GM12878 (cell line): ENCODE results near the gene FADS1. TPM values are rescaled to one million over a fixed set of nuclear protein-coding genes. Genes with fewer than 3 reads are reported as not detected.

Experiments used
- IKZF1 ChIP-seq: fragments of 450-650 bp; conservative IDR thresholded peaks from 2 replicates; pipeline ENCODE4 v1.6.1; 2017; ENCODE audit warnings: antibody characterized with exemption, mild to moderate bottlenecking
- JUNB ChIP-seq: IDR thresholded peaks from 2 replicates; pipeline ENCODE4 v1.6.1; 2016; ENCODE audit warnings: antibody characterized with exemption, mild to moderate bottlenecking
- KAT2A ChIP-seq: conservative IDR thresholded peaks from 2 replicates; pipeline ENCODE4 v1.6.1; 2011; ENCODE audit warnings: low read depth, low read length; ENCODE audit not compliant: control insufficient read depth
- MEF2B ChIP-seq: fragments of 450-650 bp; IDR thresholded peaks from 2 replicates; pipeline ENCODE4 v1.6.1; 2018; ENCODE audit warnings: mild to moderate bottlenecking, moderate library complexity; ENCODE audit not compliant: partially characterized antibody, poor library complexity, severe bottlenecking
- MTA2 ChIP-seq: fragments of 450-650 bp; IDR thresholded peaks from 2 replicates; pipeline ENCODE4 v1.6.1; 2016; ENCODE audit warnings: low read depth, mild to moderate bottlenecking, moderate library complexity
- MTA3 ChIP-seq: IDR thresholded peaks from 2 replicates; pipeline ENCODE4 v1.6.1; 2012; ENCODE audit warnings: low read length, inconsistent platforms, borderline replicate concordance
- MXI1 ChIP-seq: fragments of 150-350 bp; IDR thresholded peaks from 2 replicates; pipeline ENCODE4 v1.6.1; 2011; ENCODE audit warnings: low read depth, mild to moderate bottlenecking, inconsistent platforms, low read length, improper control_type of control experiment
- NFYA ChIP-seq: IDR thresholded peaks from 2 replicates; pipeline ENCODE4 v1.6.1; 2011; ENCODE audit warnings: low read depth, mild to moderate bottlenecking, low read length, improper control_type of control experiment, borderline replicate concordance
- NR2C1 ChIP-seq: fragments of 450-650 bp; IDR thresholded peaks from 2 replicates; pipeline ENCODE4 v1.6.1; 2017; ENCODE audit warnings: antibody characterized with exemption, mild to moderate bottlenecking, moderate library complexity
- PAX8 ChIP-seq: fragments of 450-650 bp; IDR thresholded peaks from 2 replicates; pipeline ENCODE4 v1.6.1; 2017; ENCODE audit warnings: mild to moderate bottlenecking, moderate library complexity
- PML ChIP-seq: IDR thresholded peaks from 2 replicates; pipeline ENCODE4 v1.6.1; 2012; ENCODE audit warnings: low read length, inconsistent platforms
- POLR2AphosphoS5 ChIP-seq: IDR thresholded peaks from 2 replicates; pipeline ENCODE4 v1.6.1; 2011; ENCODE audit warnings: mild to moderate bottlenecking, low read length, inconsistent platforms
- RFX5 ChIP-seq: IDR thresholded peaks from 2 replicates; pipeline ENCODE4 v1.6.1; 2011; ENCODE audit warnings: low read depth, low read length, improper control_type of control experiment
- SIX5 ChIP-seq: IDR thresholded peaks from 2 replicates; pipeline ENCODE4 v1.6.1; 2011; ENCODE audit warnings: mild to moderate bottlenecking, low read depth, low read length, moderate library complexity; ENCODE audit not compliant: severe bottlenecking
- SMC3 ChIP-seq: IDR thresholded peaks from 2 replicates; pipeline ENCODE4 v1.6.1; 2011; ENCODE audit warnings: low read length, improper control_type of control experiment, borderline replicate concordance
- SPI1 ChIP-seq: IDR thresholded peaks from 2 replicates; pipeline ENCODE4 v1.6.1; 2011; ENCODE audit warnings: low read depth, mild to moderate bottlenecking, low read length, moderate library complexity, borderline replicate concordance; ENCODE audit not compliant: insufficient read depth
- ZNF274 ChIP-seq: IDR thresholded peaks from one replicate; pipeline ENCODE4 v1.8.0; 2011; ENCODE audit not compliant: insufficient read length, insufficient read depth
- polyA plus RNA-seq, 11 experiments: library from polyadenylated mRNA; depleted of rRNA in 4 of 11; unstranded in 6 of 11; stranded (reverse) in 5 of 11; fragments of >200 nt; fragmentation: Nextera tagmentation in 4 of 11; fragmentation: Illumina TruSeq in 1 of 11; extraction: Ambion mirVana in 4 of 11; extraction: Trizol in 1 of 11; gene quantifications; 1 replicate in 1 of 11; 2 replicates in 10 of 11; pipeline versions ENCODE4 v1.2.1 to v1.2.3, GENCODE V29; 2011 to 2016; ENCODE audit warnings: inconsistent platforms in 2 of 11, missing spikeins in 2 of 11, low read depth in 1 of 11
- total RNA-seq, 4 experiments: library from RNA; depleted of rRNA in 3 of 4; stranded (reverse); fragments of >200 nt in 3 of 4; fragmentation: Illumina TruSeq in 1 of 4; extraction: Trizol in 1 of 4; gene quantifications; 2 replicates each; pipeline versions ENCODE4 v1.2.1 to v1.2.3, GENCODE V29; 2013 to 2021
- TF ChIP-seq, protein P1 (sequence below): fragments of 450-650 bp; IDR thresholded peaks from 2 replicates; pipeline ENCODE4 v1.6.1; 2014; ENCODE audit warnings: mild to moderate bottlenecking
- TF ChIP-seq, protein P2 (sequence below): IDR thresholded peaks from 2 replicates; pipeline ENCODE4 v1.6.1; 2011; ENCODE audit warnings: borderline replicate concordance, low read depth, mild to moderate bottlenecking, moderate library complexity, low read length; ENCODE audit not compliant: insufficient read depth, poor library complexity, severe bottlenecking
- TF ChIP-seq, protein P3 (sequence below): fragments of 450-650 bp; IDR thresholded peaks from 2 replicates; pipeline ENCODE4 v1.6.1; 2018; ENCODE audit warnings: borderline replicate concordance, mild to moderate bottlenecking; ENCODE audit not compliant: partially characterized antibody
- TF ChIP-seq, protein P4 (sequence below): fragments of 450-650 bp; IDR thresholded peaks from 2 replicates; pipeline ENCODE4 v1.6.1; 2016; ENCODE audit warnings: mild to moderate bottlenecking, moderate library complexity, borderline replicate concordance

The FADS1 gene
- total and polyA plus RNA-seq, 10 of the 15 experiments (the other 5 are each of a cell fraction or from before 2014, with no cell fraction given): 8.8 to 73.9 (median 39.0) TPM

DNA sequence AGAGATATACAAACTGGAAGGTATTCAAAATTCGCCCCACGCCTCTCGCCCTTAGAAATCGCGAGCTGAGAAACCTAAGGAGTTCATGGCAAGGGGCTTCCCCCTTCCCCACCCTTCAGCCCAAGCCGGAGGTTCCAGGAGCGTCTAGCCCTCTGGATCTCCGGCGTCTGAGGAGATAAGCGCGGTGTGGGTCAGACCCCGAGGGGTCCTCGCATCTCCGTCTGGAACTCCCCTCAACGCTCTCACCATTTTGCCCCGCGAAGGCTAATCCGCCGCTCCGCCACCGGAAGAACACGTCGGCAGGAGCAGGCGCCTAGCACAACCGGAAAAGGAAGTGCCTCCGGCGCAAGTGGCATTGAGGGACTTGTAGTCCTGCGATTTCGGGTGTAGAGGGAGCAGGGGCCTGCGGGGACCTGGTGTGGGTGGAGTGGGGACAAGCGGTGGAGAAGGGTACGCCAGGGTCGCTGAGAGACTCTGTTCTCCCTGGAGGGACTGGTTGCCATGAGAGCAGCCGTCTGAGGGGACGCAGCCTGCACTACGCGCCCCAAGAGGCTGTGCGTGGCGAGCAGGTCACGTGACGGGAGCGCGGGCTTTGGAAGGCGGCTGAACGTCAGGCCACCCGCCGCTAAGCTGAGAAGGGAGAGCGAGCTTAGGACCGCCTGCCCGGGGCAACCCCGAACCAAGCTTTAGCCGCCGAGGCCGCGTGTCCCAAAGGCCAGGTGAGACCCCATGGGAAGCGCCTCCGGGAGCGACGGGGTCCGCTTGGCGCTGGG lies 24.3 kb downstream of the FADS1 start, which contains the start of the genes FEN1 and TMEM258 (continued):
- TF ChIP-seq NFYA (no peak), ZNF274 (no peak), RFX5 (no peak), JUNB (no peak), SPI1 (peak; percentile 72; the same call in 1 of the 2 replicates), KAT2A (no peak), NR2C1 (peak; percentile 80), POLR2AphosphoS5 (peak; percentile 98), PAX8 (peak; percentile 46; the same call in 1 of the 2 replicates), IKZF1 (peak; percentile 99), MTA2 (0 out of 2 replicates have a peak, but pooled peaks have one; percentile 17), SMC3 (no peak; the same call in 1 of the 2 replicates), SIX5 (peak; percentile 69), MXI1 (peak; percentile 50), PML (peak; percentile 89; the same call in 1 of the 2 replicates), MTA3 (no peak), MEF2B (peak; percentile 23)
- TF ChIP-seq, protein P1, sequence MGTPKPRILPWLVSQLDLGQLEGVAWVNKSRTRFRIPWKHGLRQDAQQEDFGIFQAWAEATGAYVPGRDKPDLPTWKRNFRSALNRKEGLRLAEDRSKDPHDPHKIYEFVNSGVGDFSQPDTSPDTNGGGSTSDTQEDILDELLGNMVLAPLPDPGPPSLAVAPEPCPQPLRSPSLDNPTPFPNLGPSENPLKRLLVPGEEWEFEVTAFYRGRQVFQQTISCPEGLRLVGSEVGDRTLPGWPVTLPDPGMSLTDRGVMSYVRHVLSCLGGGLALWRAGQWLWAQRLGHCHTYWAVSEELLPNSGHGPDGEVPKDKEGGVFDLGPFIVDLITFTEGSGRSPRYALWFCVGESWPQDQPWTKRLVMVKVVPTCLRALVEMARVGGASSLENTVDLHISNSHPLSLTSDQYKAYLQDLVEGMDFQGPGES: peak; percentile 52; the same call in 1 of the 2 replicates
- TF ChIP-seq, protein P2, sequence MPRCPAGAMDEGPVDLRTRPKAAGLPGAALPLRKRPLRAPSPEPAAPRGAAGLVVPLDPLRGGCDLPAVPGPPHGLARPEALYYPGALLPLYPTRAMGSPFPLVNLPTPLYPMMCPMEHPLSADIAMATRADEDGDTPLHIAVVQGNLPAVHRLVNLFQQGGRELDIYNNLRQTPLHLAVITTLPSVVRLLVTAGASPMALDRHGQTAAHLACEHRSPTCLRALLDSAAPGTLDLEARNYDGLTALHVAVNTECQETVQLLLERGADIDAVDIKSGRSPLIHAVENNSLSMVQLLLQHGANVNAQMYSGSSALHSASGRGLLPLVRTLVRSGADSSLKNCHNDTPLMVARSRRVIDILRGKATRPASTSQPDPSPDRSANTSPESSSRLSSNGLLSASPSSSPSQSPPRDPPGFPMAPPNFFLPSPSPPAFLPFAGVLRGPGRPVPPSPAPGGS: no peak
- TF ChIP-seq, protein P3, sequence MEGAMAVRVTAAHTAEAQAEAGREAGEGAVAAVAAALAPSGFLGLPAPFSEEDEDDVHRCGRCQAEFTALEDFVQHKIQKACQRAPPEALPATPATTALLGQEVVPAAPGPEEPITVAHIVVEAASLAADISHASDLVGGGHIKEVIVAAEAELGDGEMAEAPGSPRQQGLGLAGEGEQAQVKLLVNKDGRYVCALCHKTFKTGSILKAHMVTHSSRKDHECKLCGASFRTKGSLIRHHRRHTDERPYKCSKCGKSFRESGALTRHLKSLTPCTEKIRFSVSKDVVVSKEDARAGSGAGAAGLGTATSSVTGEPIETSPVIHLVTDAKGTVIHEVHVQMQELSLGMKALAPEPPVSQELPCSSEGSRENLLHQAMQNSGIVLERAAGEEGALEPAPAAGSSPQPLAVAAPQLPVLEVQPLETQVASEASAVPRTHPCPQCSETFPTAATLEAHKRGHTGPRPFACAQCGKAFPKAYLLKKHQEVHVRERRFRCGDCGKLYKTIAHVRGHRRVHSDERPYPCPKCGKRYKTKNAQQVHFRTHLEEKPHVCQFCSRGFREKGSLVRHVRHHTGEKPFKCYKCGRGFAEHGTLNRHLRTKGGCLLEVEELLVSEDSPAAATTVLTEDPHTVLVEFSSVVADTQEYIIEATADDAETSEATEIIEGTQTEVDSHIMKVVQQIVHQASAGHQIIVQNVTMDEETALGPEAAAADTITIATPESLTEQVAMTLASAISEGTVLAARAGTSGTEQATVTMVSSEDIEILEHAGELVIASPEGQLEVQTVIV: peak; percentile 86
- TF ChIP-seq, protein P4, sequence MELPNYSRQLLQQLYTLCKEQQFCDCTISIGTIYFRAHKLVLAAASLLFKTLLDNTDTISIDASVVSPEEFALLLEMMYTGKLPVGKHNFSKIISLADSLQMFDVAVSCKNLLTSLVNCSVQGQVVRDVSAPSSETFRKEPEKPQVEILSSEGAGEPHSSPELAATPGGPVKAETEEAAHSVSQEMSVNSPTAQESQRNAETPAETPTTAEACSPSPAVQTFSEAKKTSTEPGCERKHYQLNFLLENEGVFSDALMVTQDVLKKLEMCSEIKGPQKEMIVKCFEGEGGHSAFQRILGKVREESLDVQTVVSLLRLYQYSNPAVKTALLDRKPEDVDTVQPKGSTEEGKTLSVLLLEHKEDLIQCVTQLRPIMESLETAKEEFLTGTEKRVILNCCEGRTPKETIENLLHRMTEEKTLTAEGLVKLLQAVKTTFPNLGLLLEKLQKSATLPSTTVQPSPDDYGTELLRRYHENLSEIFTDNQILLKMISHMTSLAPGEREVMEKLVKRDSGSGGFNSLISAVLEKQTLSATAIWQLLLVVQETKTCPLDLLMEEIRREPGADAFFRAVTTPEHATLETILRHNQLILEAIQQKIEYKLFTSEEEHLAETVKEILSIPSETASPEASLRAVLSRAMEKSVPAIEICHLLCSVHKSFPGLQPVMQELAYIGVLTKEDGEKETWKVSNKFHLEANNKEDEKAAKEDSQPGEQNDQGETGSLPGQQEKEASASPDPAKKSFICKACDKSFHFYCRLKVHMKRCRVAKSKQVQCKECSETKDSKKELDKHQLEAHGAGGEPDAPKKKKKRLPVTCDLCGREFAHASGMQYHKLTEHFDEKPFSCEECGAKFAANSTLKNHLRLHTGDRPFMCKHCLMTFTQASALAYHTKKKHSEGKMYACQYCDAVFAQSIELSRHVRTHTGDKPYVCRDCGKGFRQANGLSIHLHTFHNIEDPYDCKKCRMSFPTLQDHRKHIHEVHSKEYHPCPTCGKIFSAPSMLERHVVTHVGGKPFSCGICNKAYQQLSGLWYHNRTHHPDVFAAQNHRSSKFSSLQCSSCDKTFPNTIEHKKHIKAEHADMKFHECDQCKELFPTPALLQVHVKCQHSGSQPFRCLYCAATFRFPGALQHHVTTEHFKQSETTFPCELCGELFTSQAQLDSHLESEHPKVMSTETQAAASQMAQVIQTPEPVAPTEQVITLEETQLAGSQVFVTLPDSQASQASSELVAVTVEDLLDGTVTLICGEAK: peak; percentile 99
